Ovary (tissue), 1 donor: ENCODE results near the gene GRK5.

Source experiments
- EP300 ChIP-seq: sonication (generic); formaldehyde crosslinking; IDR thresholded peaks from one replicate; pipeline ENCODE4 v1.6.1; 2017; ENCODE audit warnings: antibody characterized with exemption
- POLR2A ChIP-seq: fragments of 450-650 bp; IDR thresholded peaks from one replicate; pipeline ENCODE4 v1.6.1; 2017; ENCODE audit warnings: antibody characterized with exemption, mild to moderate bottlenecking, moderate library complexity

DNA sequence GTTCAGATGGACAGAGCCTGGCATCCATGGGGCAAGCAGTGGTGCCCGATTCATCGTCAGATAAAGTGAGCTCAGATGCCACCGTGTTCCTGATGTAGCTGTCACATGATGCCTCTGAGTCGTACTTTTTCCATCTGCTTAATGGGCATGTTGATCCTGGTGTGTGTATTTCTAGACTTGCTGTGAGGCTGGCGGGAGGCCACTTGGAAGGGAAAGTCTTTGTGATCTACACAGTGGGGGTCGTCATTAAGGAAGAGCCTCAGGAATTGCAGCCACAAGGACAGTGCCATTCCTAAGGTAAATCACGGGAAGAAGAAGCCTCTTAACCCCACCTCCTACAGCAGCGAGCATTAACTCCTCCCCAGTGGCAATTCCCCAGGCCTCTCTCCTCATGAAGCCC is 272.2 kb downstream of the GRK5 start:
- TF ChIP-seq EP300 (no peak), POLR2A (no peak)
